ENCODE measurements around the gene ATP5PD. TPM values are rescaled to one million over a fixed set of nuclear protein-coding genes. Genes with fewer than 3 reads are reported as not detected.

Gene ATP5PD
- total RNA-seq, 1 donor from 2014 or later, result 809 TPM

- peak overlapping the region; percentile 91 for H3K27ac ChIP-seq (replicated peaks)
- H3K4me1 ChIP-seq, result peaks cover 52% of the 10 kb centered on the region
- peak; percentile 89 for DNase-seq
- no peaks in the 10 kb centered on the region for H3K9me3 ChIP-seq (replicated peaks)
- H3K36me3 ChIP-seq, result peaks cover 38% of the 10 kb centered on the region
- no peak for TF ChIP-seq CTCF (IDR thresholded peaks at IDR 0.05; ENCODE audit: borderline replicate concordance)
- H3K4me3 ChIP-seq, result peak overlapping the region; percentile 82
- H3K27me3 ChIP-seq (ENCODE audit: low read depth), result no peaks in the 10 kb centered on the region
- intact Hi-C loops (cut with micrococcal nuclease), result no loop called here
Observed at GRCh38 chr17:75036643-75037268, 10.0 kb downstream of the ATP5PD start.

GRCh38 chr17:75034236-75034908, 12.4 kb downstream of the ATP5PD start:
- H3K4me1 ChIP-seq, result peaks cover 52% of the 10 kb centered on the region
- peak; percentile 83 for DNase-seq
- intact Hi-C loops (cut with micrococcal nuclease), result no loop called here

GRCh38 chr17:75033346-75034235, 13.2 kb downstream of the ATP5PD start:
- TF ChIP-seq CTCF (IDR thresholded peaks at IDR 0.05; ENCODE audit: borderline replicate concordance), result no peak
- peak overlapping the region; percentile 82 for H3K4me3 ChIP-seq
- H3K36me3 ChIP-seq, result peaks cover 7% of the 10 kb centered on the region
- no peaks in the 10 kb centered on the region for H3K27me3 ChIP-seq (ENCODE audit: low read depth)
- H3K4me1 ChIP-seq, result peaks cover 52% of the 10 kb centered on the region
- peaks cover 12% of the 10 kb centered on the region for H3K9me3 ChIP-seq (replicated peaks)
- intact Hi-C loops (cut with micrococcal nuclease), result no loop called here
- H3K27ac ChIP-seq (replicated peaks), result peak overlapping the region; percentile 91
- peak; percentile 90 for DNase-seq

More at GRCh38 chr17:75034236-75034908, 12.4 kb downstream of the ATP5PD start:
- peaks cover 14% of the 10 kb centered on the region for H3K36me3 ChIP-seq
- peaks cover 12% of the 10 kb centered on the region for H3K9me3 ChIP-seq (replicated peaks)
- H3K27ac ChIP-seq (replicated peaks), result peak overlapping the region; percentile 91
- H3K4me3 ChIP-seq, result peak overlapping the region; percentile 82
- TF ChIP-seq CTCF (IDR thresholded peaks at IDR 0.05; ENCODE audit: borderline replicate concordance), result no peak
- no peaks in the 10 kb centered on the region for H3K27me3 ChIP-seq (ENCODE audit: low read depth)

- no peak for DNase-seq
- Histone ChIP-seq H3K36me3 (no peaks in the 10 kb centered on the region), H3K4me3 (peak overlapping the region; percentile 82), H3K9me3 (replicated peaks) (peaks cover 12% of the 10 kb centered on the region), H3K4me1 (peaks cover 52% of the 10 kb centered on the region), H3K27me3 (ENCODE audit: low read depth) (no peaks in the 10 kb centered on the region), H3K27ac (replicated peaks) (peak overlapping the region; percentile 91)
- intact Hi-C loops (cut with micrococcal nuclease), result no loop called here
- TF ChIP-seq CTCF (IDR thresholded peaks at IDR 0.05; ENCODE audit: borderline replicate concordance), result no peak
Observed at GRCh38 chr17:75032720-75033280, 14.0 kb downstream of the ATP5PD start.

Data from left ventricle myocardium inferior (tissue), 1 donor.